GM18873 (cell line): ENCODE data around the gene C19orf25.
"Not testable (repeated sequence)": the region's sequence is repeated elsewhere in the genome, so short reads cannot be mapped to it uniquely, and the experiment has no call there.

Source experiments
- ATAC-seq: cut with Tn5 transposase; IDR thresholded peaks from one replicate; pipeline ENCODE4 v1.9.1; 2021; ENCODE audit warnings: mild to moderate bottlenecking, moderate library complexity, moderate number of reproducible peaks; ENCODE audit not compliant: unreplicated experiment, low FRiP score

C19orf25 gene

DNA sequence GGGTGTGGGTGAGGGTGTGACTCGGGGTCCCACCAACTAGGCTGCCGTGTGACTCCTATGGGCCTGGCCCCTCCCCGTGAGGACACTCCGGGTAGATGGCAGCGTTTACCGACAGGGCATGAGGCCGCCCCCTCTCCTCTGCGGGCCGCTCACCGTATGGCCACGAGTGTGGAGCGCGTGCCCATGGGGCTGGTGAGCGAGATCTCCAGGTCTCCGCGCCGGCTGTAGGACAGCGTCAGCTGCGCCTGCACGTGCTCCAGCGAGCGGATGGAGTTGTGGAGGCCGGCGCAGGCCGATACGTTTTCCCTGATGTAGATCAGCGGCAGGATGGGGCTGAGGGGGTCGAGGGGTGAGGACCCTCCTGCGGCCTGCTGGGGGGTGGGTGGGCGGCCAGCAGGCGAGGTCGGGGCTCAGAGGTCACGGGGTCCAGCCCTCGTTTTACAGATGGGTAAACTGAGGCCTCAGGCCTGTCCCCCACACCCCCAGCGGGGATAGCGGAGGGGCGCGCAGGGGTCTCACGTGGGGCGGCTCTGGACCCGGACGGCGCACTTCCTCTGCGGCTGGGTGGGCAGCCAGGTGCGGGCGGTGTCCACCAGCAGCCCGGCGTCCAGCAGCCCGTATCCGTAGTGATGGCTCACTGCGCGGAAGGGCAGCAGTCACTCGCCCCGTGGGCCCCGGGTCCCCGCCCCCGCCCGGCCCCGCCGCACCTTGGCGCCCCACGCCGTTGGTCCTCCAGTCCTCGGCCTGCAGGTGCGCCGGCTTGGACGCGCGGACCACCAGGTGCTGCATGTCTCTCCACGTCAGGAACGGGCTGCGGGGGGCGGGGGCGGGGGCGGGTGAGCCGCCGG lies 4.3 kb upstream of the C19orf25 start:
- no peak for ATAC-seq

DNA sequence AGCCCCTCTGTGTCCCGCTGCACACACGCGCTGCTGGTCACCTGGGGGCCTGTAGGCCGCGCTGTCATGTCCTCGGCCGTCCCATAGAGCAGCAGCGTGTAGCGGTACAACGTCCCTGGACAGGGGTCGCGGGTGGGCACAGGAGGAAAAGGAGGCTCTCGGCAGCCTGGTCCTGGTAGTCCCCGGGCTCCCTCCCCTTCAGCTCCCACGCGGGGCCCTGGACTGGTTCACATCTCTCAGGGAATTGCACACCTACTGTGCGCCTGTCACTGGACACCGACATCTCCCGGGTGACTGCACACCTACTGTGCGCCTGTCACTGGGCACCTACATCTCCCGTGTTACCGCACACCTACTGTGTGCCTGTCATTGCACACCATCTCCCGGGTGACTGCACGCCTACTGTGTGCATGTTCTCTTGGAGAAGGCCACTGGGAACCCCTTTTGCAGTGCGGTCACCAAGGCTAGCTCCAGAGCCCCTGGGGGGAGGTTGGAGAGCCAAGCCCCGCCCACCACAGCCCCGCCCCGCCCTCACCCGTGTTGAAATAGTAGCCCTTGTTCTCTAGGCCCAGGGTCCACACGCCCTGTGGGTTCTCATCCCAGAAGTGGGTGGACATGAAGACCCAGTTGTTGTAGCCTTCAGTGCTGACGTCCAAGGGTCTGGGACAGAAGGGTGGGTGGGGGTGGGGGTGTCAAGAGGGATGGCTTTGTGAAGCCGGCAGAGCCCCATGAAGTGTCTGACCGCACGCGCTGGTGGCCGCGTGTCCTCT lies 3.5 kb upstream of the C19orf25 start:
- ATAC-seq = no peak

DNA sequence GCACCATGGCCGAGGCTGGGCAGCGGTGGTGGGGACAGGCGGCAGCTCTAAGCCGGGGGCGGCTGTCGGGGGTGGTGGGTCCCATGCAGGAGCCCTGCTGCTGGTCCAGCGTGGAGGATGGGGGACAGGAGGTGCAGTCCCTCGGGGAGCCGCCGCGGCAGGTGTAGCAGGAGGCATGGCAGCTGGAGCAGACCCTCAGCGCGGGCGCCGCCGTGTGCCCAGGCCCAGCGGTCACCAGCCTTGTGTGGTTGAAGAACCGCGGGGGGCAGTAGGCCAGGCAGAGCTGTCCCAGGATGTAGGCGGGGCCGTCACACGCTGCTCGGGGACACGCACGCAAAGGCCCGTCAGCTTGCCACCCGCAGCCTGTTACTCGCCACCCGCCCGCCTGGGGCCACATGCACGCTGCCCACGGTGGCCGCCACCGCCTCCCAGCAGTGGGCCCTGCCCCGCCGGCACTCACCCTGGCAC lies 2.9 kb upstream of the C19orf25 start:
- no peak for ATAC-seq

DNA sequence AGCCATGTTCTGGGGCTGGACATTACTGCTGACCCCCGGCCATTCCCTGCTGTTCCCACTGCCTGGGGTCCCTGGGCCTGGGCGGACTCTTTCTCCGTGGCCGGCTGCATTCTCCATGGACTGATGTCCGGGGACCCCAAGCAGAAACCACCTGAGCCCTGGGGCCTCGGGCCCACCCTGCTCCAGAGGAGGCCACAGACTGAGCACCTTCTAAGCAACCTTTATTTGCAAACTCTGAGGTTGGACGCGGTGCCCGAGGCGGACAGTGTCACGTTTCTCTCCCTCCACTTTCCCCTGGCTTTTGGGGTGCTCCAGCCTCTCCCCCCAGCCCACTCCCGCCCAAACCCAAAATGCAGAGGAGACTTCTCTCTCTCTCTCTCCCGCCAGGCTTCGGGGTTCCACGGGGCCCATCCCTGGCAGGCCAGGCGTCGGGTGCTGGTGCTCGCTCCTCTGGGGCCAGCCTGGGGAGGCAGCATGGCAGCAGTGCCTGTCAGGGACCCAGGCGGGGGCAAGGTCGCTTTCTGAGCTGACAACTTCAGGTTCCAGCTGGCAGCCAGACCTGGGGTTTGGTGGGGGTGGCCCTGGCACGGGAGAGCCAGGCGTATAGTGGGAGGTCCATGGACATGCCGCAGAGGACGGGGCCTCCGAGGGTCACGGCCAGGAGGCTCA lies 2.3 kb upstream of the C19orf25 start:
- no peak for ATAC-seq

DNA sequence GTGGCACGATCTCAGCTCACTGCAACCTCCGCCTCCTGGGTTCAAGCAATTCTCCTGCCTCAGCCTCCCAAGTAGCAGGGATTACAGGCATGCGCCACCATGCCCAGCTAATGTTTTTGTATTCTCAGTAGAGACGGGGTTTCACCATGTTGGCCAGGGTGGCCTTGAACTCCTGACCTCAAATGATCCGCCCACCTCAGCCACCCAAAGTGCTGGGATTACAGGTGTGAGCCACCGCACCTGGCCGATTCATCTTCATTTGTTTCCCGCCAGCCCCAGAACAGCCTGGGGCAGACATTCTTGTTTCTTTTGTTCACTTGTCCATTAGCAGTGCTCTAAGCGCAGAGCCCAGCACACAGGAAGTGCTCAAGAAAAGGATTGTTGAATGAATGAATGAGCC lies 2.0 kb downstream of the C19orf25 start:
- not testable (repeated sequence) for ATAC-seq

DNA sequence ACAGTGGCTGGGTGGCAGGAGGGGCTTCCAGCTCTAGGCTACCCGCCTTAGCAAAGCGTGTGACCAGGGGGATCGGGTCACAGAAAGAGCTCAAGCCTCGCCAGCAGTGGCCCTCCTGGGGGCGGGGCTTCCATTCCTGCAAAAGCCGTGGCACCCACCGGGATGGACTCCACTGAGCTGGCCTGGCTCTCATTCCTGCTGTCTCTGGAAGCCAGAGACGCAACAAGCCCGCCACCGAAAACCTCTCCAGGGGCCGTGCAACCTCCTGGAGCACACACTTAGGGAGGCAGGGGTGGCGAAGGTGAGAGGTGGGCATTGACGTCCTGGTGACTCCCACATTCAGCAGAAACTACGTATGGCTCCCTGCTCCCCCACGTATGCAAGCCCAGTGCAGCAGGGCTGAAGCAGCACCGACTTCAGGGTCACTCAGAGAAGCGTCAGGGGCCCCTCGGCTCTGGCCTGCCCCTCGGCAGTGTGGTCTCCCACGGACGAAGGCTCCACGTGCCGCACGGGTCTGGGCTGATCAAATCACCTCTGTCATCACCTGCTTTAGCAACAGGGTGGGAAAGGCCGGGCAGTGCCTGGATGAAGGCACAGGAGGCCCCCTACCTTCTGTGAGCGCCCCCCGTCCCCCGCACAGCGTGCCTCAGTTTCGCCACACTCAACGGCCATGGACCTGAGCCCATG lies 3.1 kb downstream of the C19orf25 start:
- no peak for ATAC-seq

DNA sequence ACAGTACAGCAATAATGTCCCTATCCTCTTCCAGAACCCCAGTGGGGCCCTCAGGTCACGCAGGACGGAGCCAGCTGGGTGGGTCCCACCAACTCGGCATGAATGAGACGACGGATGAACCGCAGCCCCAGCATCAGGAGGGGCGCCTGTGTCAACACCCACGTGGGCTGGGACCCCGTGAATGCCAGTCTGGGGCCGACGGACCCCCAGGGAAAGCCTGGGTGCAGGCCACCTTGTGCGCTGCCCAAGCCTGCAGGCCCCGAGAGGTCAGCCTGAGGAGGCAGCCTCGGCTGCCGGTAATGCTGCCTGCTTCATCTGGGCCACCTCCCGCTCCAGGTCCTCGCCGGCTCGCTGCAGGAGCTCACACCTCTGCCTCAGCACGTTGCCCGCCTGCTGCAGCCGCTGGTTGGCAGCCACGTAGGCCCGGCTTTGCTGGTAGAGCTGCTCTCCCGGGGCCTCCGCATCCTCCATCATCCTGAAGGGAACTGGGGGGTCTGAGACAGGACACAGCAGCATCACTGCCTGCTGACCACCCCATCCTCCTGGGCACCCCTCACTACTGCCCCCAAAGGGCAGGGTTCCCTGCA lies 4.2 kb downstream of the C19orf25 start:
- no peak for ATAC-seq

DNA sequence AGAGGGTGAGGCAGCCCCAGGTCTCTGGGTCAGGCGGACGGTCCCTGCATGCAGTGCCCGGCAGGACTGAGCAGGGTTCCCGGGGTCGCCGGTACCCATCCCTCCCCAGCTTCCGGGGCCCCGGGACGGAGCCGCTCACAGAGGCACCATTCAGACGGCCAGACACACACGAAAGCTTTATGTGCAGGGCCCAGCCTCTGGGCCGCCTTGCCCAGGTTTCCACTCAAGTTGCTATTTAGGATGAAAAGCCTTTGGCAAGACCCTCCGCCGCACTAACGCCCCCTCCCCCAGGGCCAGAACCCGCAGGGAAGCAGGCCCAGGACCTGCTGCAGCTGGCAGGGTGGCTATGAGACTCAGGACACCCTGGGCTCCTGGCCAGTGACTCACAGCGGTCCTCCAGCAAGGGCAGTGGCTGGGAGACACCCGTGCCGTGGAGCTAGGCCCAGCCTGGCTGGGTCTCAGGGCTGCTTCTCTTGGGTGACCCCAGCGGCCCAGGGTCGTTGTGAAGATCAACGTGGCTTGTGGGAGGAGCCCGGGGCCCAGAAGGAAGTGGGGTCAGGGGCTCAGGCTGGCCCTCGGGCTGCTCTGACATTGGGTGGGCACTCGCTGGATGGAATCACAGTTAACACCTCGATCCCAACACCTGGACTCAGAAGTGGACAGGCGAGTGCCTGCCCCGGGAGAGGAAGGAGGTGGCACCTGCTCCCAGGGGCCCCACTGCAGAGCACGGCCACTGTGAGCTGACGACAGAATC lies 4.8 kb downstream of the C19orf25 start:
- no peak for ATAC-seq

DNA sequence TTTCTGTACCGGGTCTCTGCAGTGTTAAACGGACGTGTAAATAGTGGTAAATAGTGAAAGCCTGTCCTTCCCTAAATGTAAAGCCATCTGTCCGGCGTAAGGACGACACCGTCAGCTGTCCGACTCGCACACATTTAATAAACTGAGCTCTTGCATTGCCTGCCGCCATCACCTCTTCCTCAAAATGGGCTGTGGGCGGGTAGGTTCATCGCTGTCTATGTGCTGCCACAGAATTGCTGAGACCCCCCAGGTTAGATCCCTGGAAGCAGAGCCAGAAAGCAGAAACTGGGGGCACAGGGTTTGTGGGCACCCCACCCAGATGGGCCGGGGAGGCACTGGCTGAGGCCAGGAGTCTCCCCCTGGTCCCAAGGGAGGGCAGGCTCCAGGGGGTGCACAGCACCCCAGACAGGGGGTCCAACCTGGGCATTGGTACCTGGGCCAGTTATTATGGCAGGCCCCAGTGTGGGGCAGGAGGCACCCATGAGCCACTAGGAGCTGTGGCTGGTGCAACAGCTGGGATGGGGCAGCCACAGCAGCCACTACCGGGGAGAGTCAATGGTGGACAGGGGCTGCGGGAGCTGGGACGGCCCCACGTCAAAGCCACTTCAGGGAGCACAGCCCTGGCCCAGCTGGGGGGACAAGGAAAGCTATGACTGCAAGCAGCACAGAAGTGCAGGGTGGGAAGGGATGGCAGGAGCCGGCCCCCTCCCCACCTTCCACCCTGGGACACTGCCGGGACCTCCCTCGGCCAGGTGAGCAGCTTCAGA lies 5.7 kb downstream of the C19orf25 start:
- ATAC-seq = no peak

DNA sequence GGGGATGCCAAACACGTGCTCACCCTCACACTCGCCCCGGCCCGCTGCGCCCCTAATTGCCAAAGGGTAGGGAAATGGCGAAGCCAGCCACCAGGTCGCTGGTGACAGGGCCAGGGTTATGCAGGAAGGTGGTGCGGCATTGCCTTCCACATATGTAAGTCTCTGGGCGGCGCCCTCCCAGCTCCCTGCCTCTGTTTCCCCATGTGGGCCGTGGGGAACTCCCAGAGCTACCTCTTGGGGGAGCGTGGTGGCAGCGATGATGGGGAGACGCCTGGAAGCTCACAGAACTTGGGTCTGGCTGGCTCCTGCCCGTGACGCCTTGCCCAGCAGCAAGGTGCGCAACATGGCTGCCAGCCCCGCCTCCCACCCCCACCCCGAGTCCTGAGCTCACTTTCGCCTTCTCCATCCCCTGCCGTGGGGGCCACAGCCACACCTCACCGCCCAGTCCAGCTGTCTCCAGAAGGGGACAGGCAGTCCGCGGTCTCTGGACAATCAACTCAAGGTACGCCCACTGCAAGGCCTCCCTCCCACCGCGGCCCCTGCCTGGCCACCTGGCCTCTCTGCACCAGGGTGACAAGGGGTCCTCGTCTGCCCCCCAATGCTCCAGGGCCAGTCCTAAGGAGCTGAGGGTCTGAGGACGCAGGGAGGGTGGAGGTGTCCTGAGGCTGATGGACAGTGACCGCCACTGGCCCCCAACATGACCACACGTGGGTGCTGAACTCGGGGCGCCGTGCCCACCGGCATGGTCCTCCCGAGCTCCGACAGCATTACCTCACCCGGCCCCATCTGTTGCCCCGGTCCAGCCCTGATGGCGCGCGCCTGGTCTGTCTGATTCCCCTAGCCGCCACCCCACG lies 6.6 kb downstream of the C19orf25 start:
- ATAC-seq = no peak

DNA sequence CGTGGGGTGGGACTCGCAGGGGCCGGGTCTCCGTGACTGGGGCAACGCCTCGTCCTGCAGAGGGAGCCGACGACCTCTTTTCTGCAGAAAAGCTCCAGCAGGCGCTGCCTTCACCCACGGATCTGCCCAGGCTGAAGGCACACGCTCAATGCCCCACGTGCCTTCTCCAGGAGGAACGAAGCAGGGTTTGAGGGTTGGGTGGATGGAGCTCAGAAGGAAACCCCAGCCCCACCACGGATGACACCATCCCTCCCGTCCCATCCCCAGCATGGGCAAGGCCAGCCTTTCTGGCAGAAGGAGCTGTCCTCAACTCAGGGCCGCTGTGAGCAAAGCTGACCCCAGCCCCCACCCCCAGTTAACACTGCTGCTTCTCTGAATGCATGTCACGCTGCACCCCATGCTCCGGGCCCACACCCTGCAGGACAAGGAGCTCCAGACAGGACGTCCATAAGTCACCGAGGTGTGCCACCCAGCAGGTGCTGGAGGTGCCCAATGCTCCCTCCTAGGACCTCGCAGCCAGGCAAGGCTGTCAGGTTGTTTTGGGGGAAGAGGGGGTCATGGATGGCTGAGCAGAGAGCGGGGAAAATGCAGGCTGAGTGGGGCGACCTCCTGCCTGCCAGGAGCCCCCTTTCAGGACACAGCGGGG lies 7.4 kb downstream of the C19orf25 start:
- ATAC-seq = no peak

DNA sequence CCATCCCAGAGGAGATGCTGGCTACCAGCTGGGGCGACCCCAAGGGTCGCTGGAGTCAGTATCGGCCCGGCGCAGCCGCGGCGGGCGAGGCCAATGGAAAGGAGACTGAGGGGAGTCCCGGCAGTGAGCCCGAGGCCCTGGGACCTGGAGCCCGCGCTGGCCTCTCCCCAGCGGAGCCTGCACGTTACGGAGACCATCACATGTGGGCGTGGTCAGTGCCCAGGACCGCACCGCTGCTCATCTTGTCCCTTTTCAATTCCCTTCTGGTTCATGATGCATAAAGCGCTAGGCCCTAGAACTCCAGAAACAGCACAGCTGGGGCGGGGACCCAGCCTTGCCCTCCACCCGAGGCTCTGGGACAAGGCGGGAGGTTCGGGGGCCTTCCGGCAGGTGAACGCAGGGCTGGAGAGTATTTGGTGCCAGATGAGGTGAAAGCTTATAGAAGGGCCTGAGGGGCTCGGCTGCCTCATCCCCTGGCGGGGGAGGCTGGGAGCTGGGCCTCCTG lies 8.0 kb downstream of the C19orf25 start:
- no peak for ATAC-seq

DNA sequence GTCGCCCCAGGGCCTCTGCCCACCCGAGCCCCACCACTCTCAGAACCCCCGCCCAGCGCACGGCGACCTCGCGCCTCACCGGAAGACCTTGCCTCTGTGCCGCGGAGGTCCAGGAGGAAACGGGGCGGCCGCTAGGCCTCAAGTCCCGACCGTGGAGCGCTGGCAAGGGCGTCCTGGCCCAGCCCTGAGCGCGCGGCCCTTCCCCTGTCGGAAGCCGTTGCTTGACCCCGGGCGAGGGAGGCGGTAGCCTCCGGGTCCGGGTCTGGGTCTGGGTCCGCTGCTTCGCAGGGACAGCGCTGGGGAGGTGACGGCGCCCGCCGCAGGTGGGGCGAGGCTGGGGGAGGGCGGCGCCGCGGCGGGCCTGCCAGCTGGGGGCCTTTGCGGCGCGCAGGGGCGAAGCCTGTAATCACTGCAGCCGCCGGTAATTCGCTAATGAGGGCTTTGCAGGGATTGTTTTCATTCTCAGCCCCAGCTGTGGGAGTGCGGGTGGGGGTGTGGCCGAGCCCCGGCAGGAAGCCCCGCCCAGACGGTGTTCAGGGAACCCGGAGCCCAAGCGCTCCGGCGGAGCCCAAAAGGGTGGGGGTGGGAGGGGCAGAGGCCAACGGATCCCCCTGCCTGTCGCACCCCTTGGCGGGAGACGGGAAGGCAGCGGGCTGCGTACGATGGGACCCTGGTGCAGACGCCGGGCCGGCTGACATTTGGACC lies 8.6 kb downstream of the C19orf25 start:
- ATAC-seq = no peak

DNA sequence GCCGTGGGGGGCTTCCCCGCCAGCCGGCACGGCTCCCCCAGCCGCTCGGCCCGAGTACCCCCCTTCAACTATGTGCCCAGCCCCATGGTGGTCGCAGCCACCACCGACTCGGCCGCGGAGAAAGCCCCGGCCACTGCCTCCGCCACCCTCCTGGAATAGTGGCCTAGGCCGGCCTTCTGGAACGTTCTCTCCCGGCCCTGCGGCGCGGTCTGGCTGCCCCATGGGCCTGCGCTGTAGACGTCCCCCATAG lies 9.0 kb downstream of the C19orf25 start:
- ATAC-seq = no peak

DNA sequence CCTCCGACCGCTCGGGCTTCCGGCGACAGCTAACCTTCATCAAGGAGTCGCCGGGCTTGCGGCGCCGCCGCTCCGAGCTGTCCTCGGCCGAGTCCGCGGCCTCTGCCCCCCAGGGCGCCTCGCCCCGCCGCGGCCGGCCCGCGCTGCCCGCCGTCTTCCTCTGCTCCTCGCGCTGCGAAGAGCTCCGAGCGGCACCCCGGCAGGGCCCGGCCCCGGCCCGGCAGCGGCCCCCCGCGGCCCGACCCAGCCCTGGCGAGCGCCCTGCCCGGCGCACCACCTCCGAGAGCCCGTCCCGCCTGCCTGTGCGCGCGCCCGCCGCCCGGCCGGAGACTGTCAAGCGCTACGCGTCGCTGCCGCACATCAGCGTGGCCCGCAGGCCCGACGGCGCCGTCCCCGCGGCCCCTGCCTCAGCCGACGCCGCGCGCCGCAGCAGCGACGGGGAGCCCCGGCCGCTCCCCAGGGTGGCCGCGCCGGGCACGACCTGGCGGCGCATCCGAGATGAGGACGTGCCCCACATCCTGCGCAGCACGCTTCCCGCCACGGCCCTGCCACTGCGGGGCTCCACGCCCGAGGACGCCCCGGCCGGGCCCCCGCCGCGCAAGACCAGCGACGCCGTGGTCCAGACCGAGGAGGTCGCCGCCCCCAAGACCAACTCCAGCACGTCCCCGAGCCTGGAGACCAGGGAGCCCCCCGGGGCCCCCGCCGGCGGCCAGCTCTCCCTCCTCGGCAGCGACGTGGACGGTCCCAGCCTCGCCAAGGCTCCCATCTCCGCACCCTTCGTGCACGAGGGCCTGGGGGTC lies 9.6 kb downstream of the C19orf25 start:
- no peak for ATAC-seq

DNA sequence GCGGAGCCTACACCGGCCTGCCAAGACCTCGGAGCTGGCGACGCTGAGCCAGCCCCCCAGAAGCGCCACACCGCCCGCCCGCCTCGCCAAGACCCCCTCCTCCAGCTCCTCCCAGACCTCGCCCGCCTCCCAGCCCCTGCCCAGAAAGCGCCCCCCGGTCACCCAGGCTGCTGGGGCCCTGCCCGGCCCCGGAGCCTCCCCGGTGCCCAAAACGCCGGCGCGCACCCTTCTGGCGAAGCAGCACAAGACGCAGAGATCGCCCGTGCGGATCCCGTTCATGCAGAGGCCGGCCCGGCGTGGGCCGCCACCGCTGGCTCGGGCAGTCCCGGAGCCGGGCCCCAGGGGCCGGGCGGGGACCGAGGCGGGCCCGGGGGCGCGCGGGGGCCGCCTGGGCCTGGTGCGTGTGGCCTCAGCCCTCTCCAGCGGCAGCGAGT lies 10.2 kb downstream of the C19orf25 start:
- ATAC-seq = no peak
